Osteocyte (in vitro differentiated cells): ENCODE measurements around the gene IFI35. TPM values are rescaled to one million over a fixed set of nuclear protein-coding genes. Genes with fewer than 3 reads are reported as not detected.

ENCODE experiments used
- DNase-seq: peaks from one replicate; pipeline ENCODE4 v3.0.0; 2021; ENCODE audit warnings: mixed read lengths; ENCODE audit not compliant: unreplicated experiment; ENCODE audit errors: extremely low spot score
- H3K27ac Mint-ChIP-seq: one replicate; pipeline ENCODE4 v1.8.0; 2021; ENCODE audit warnings: mild to moderate bottlenecking, mixed read lengths; ENCODE audit not compliant: unreplicated experiment
- H3K27me3 Mint-ChIP-seq: one replicate; pipeline ENCODE4 v1.8.0; 2021; ENCODE audit warnings: mixed read lengths; ENCODE audit not compliant: unreplicated experiment
- H3K36me3 Mint-ChIP-seq: one replicate; pipeline ENCODE4 v1.8.0; 2021; ENCODE audit warnings: mixed read lengths; ENCODE audit not compliant: unreplicated experiment
- H3K4me1 Mint-ChIP-seq: one replicate; pipeline ENCODE4 v1.8.0; 2021; ENCODE audit warnings: mixed read lengths; ENCODE audit not compliant: unreplicated experiment
- H3K4me3 Mint-ChIP-seq: one replicate; pipeline ENCODE4 v1.8.0; 2021; ENCODE audit warnings: mild to moderate bottlenecking, moderate library complexity, mixed read lengths; ENCODE audit not compliant: unreplicated experiment
- H3K9me3 Mint-ChIP-seq: one replicate; pipeline ENCODE4 v1.8.0; 2021; ENCODE audit warnings: mixed read lengths; ENCODE audit not compliant: unreplicated experiment
- long read RNA-seq: library from polyadenylated mRNA; unstranded; transcript quantifications from one replicate; pipeline ENCODE4 v2.0.0, GENCODE V29; 2021
- total RNA-seq: library from RNA; stranded (reverse); gene quantifications from 2 replicates; pipeline ENCODE4 v1.2.1, GENCODE V29; 2021
- TF ChIP-seq, protein P1 (sequence below): fragments of 200-600 bp; sonication (generic); IDR thresholded peaks from 2 replicates; pipeline ENCODE4 v1.5.0; 2021; ENCODE audit warnings: antibody characterized with exemption, mild to moderate bottlenecking, moderate library complexity

IFI35 gene
- 34.4 and 41.6 TPM in 2 replicates for total RNA-seq
- long read RNA-seq, transcript IFI35-203 (7 exons, 1,241 nt) = minor isoform, 26 of 75 reads
- long read RNA-seq, transcript IFI35-204 (7 exons, 1,232 nt) = major isoform, 43 of 75 reads
- long read RNA-seq, partial matches to known transcripts = 0 of 75 reads
- long read RNA-seq, other reads (novel, unspliced or antisense) = 6 of 75 reads

GRCh38 chr17:43006639-43007551, at the start of gene IFI35:
TSS of gene IFI35 (plus strand) at chr17:43006784. CDS start at chr17:43006948, 164 bp downstream.
- Mint-ChIP-seq H3K4me3 (peak within 1 kb of the TSS; percentile 98), H3K27me3 (no peaks in the 10 kb centered on the region), H3K4me1 (peaks cover 21% of the 10 kb centered on the region), H3K36me3 (peaks cover 9% of the 10 kb centered on the region), H3K27ac (peak within 1 kb of the TSS; percentile 100), H3K9me3 (no peaks in the 10 kb centered on the region)
- DNase-seq = peak; percentile 94
- TF ChIP-seq, protein P1, sequence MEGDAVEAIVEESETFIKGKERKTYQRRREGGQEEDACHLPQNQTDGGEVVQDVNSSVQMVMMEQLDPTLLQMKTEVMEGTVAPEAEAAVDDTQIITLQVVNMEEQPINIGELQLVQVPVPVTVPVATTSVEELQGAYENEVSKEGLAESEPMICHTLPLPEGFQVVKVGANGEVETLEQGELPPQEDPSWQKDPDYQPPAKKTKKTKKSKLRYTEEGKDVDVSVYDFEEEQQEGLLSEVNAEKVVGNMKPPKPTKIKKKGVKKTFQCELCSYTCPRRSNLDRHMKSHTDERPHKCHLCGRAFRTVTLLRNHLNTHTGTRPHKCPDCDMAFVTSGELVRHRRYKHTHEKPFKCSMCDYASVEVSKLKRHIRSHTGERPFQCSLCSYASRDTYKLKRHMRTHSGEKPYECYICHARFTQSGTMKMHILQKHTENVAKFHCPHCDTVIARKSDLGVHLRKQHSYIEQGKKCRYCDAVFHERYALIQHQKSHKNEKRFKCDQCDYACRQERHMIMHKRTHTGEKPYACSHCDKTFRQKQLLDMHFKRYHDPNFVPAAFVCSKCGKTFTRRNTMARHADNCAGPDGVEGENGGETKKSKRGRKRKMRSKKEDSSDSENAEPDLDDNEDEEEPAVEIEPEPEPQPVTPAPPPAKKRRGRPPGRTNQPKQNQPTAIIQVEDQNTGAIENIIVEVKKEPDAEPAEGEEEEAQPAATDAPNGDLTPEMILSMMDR = peak; percentile 38

GRCh38 chr17:42964161-42964932, 42.2 kb upstream of the IFI35 start, which contains the start of gene AARSD1:
TSS of gene AARSD1 (minus strand) at chr17:42964454. CDS start at chr17:42964440, 14 bp downstream.
- Mint-ChIP-seq H3K27me3 (no peaks in the 10 kb centered on the region), H3K27ac (peak within 1 kb of the TSS; percentile 98)
- TF ChIP-seq, protein P1 = no peak

GRCh38 chr17:42967925-42968324, 38.7 kb upstream of the IFI35 start:
- H3K4me1 Mint-ChIP-seq = peaks cover 12% of the 10 kb centered on the region
- no peak for DNase-seq
- H3K4me3 Mint-ChIP-seq = no peak overlapping the region
- no peaks in the 10 kb centered on the region for H3K36me3 Mint-ChIP-seq
- no peaks in the 10 kb centered on the region for H3K9me3 Mint-ChIP-seq
- no peak overlapping the region for H3K27ac Mint-ChIP-seq
- H3K27me3 Mint-ChIP-seq = no peaks in the 10 kb centered on the region
- TF ChIP-seq, protein P1 = no peak

More at GRCh38 chr17:42964161-42964932, 42.2 kb upstream of the IFI35 start, which contains the start of gene AARSD1:
- Mint-ChIP-seq H3K9me3 (no peaks in the 10 kb centered on the region), H3K4me3 (peak within 1 kb of the TSS; percentile 95), H3K4me1 (peaks cover 15% of the 10 kb centered on the region), H3K36me3 (peaks cover 16% of the 10 kb centered on the region)
- DNase-seq = peak; percentile 94

GRCh38 chr17:42969001-42969581, 37.5 kb upstream of the IFI35 start:
- TF ChIP-seq, protein P1 = no peak
- no peak for DNase-seq
- H3K4me1 Mint-ChIP-seq = peaks cover 7% of the 10 kb centered on the region

More at GRCh38 chr17:42969001-42969581, 37.5 kb upstream of the IFI35 start:
- Mint-ChIP-seq H3K27me3 (no peaks in the 10 kb centered on the region), H3K9me3 (no peaks in the 10 kb centered on the region), H3K4me3 (no peak overlapping the region), H3K36me3 (no peaks in the 10 kb centered on the region), H3K27ac (no peak overlapping the region)
